Measurements from ENCODE around the gene PPM1E. TPM values are rescaled to one million over a fixed set of nuclear protein-coding genes. Genes with fewer than 3 reads are reported as not detected.

The PPM1E gene
- total and polyA plus RNA-seq, 2 of the 8 experiments (the other 6 are each of a cell fraction or from before 2014, with no cell fraction given), result 5.0 to 10.4 TPM

- Histone ChIP-seq H3K9me3 (ENCODE audit: insufficient read depth in 2 of 2, low read depth in 1 of 2, low read length in 1 of 2) (no peaks in the 10 kb centered on the region), H2BK5ac (ENCODE audit: low read depth, low read length) (no peak overlapping the region), H2BK120ac (replicated peaks; ENCODE audit: low read depth, low read length) (no peak overlapping the region), H2BK20ac (ENCODE audit: low read length) (no peak overlapping the region), H3K4me3 (ENCODE audit: extremely low read depth in 1 of 4, insufficient read depth in 2 of 4, low read depth in 3 of 4, low read length in 4 of 4) (no peak overlapping the region), H3K4me2 (ENCODE audit: insufficient read depth in 1 of 2, low read depth in 2 of 2, low read length in 2 of 2) (no peak overlapping the region), H3K9ac (replicated peaks in 1 of 4; ENCODE audit: extremely low read depth in 1 of 4, low read depth in 3 of 4, low read length in 3 of 4) (no peak overlapping the region), H3K23ac (ENCODE audit: insufficient read length) (no peak overlapping the region), H3K79me1 (ENCODE audit: low read depth, low read length) (no peaks in the 10 kb centered on the region), H2AFZ (ENCODE audit: low read length) (no peak overlapping the region), H4K91ac (replicated peaks; ENCODE audit: insufficient read length, low read length) (no peak overlapping the region), H2AK5ac (ENCODE audit: low read depth, low read length) (no peak overlapping the region), H2BK12ac (ENCODE audit: low read depth, low read length) (no peak overlapping the region), H4K8ac (ENCODE audit: extremely low read depth, insufficient read depth, low read length) (no peak overlapping the region), H2BK15ac (ENCODE audit: low read length) (no peak overlapping the region), H4K20me1 (replicated peaks in 1 of 2; ENCODE audit: control insufficient read depth in 1 of 2, insufficient read depth in 2 of 2, low read length in 2 of 2) (peaks cover 0 to 3% of the 10 kb centered on the region in 2 experiments), H3K23me2 (ENCODE audit: low read depth, low read length) (no peaks in the 10 kb centered on the region), H3K4ac (replicated peaks; ENCODE audit: insufficient read length, low read depth, low read length) (no peak overlapping the region), H3K14ac (ENCODE audit: insufficient read length) (no peak overlapping the region), H3K4me1 (replicated peaks in 1 of 4; ENCODE audit: control insufficient read depth in 3 of 4, insufficient read depth in 4 of 4, low read length in 3 of 4) (no peaks in the 10 kb centered on the region), H3K18ac (ENCODE audit: extremely low read depth, low read length) (no peak overlapping the region), H3K27me3 (replicated peaks in 1 of 4; ENCODE audit: control insufficient read depth in 3 of 4, extremely low read depth in 1 of 4, insufficient read depth in 3 of 4, low read length in 3 of 4) (no peaks in the 10 kb centered on the region), H3K36me3 (ENCODE audit: control insufficient read depth in 2 of 4, insufficient read depth in 4 of 4, low read length in 3 of 4) (0 out of 8 replicates have a peak, but pooled peaks cover 0 to 2% (median 0%) of the 10 kb centered on the region in 4 experiments), H3K27ac (ENCODE audit: low read depth, low read length) (no peak overlapping the region), H3K56ac (replicated peaks; ENCODE audit: insufficient read length, low read depth, low read length) (no peak overlapping the region), H4K5ac (ENCODE audit: insufficient read length, low read depth, low read length) (no peak overlapping the region), H3K79me2 (ENCODE audit: control insufficient read depth in 1 of 2, insufficient read depth in 2 of 2, low read length in 2 of 2) (no peaks in the 10 kb centered on the region)
- DNase-seq (ENCODE audit: low read depth in 1 of 2, low spot score in 2 of 2) (no peak), FAIRE-seq (no peak)
- POLR2A ChIA-PET (ENCODE audit: partially characterized antibody), result no interaction called here
- CTCF ChIA-PET (ENCODE audit: partially characterized antibody), result interaction anchor here (0.6 to 1.7 kb wide), 4 partner anchors 10 to 297 kb away, joined by 3 to 10 read pairs (median 4); no protein-coding TSS in a partner anchor
- WGBS, 2 experiments (ENCODE audit: extremely low coverage in 1 of 2, insufficient coverage in 1 of 2, insufficient read length in 1 of 2, insufficient replicate concordance in 2 of 2, low coverage in 1 of 2, low lambda C conversion rate in 2 of 2, missing lambda C conversion rate in 1 of 2), result 88% methylated on average over 3 of the region's 3 CpGs; no CpG with 5 or more reads in 1 of the 2 experiments
- TF ChIP-seq HDAC2 (IDR thresholded peaks at IDR 0.05; ENCODE audit: borderline replicate concordance in 1 of 2, low read depth in 2 of 2, low read length in 2 of 2) (no peak), POLR2AphosphoS5 (IDR thresholded peaks at IDR 0.05; ENCODE audit: low read depth, low read length) (no peak), ZNF274 (IDR thresholded peaks at IDR 0.05; ENCODE audit: borderline replicate concordance, extremely low read depth, low read length) (no peak), CBX8 (IDR thresholded peaks at IDR 0.05; ENCODE audit: borderline replicate concordance, low read depth, low read length) (no peak), POLR2A (IDR thresholded peaks at IDR 0.05; ENCODE audit: control extremely low read depth in 1 of 2, low read depth in 2 of 2, low read length in 2 of 2) (no peak), CHD1 (IDR thresholded peaks at IDR 0.05; ENCODE audit: low read depth, low read length) (no peak), TAF7 (optimal IDR thresholded peaks at IDR 0.05; ENCODE audit: borderline replicate concordance, low read depth, low read length) (no peak), CHD2 (IDR thresholded peaks at IDR 0.05; ENCODE audit: low read length) (no peak), TCF12 (IDR thresholded peaks at IDR 0.05; ENCODE audit: low read depth, low read length) (no peak), ATF3 (IDR thresholded peaks at IDR 0.05; ENCODE audit: insufficient read depth, low read depth, low read length) (no peak), MAFK (IDR thresholded peaks at IDR 0.05; ENCODE audit: low read depth, low read length) (no peak), YY1 (IDR thresholded peaks at IDR 0.05; ENCODE audit: low read depth, low read length) (no peak)
Measured at GRCh38 chr17:58706351-58707140, 49.1 kb upstream of the PPM1E start.

All from H1 (cell line).